Caco-2 (cell line): ENCODE results near the gene FKBP1B. TPM values are rescaled to one million over a fixed set of nuclear protein-coding genes. Genes with fewer than 3 reads are reported as not detected.
"Not testable (repeated sequence)": the region's sequence is repeated elsewhere in the genome, so short reads cannot be mapped to it uniquely, and the experiment has no call there.

Experiments used
- BruUV-seq: library from RNA; stranded (reverse); fragments of 400-500 nt; replicated peaks from 2 replicates; lab custom pipeline; 2021; lab: Mats Ljungman, UMichigan
- CTCF ChIA-PET: fragments of 300-600 bp; sonication (Branson Sonifier 250); formaldehyde crosslinking; loops from one replicate; lab custom pipeline; 2022; ENCODE audit warnings: antibody characterized with exemption; lab: Charles Lee
- POLR2A ChIA-PET: fragments of 300-600 bp; sonication (Branson Sonifier 250); formaldehyde crosslinking; loops from one replicate; lab custom pipeline; 2022; ENCODE audit warnings: antibody characterized with exemption; lab: Charles Lee
- DNase-seq, 2 experiments: peaks; one replicate each; pipeline versions ENCODE4 v3.0.0 to v3.0.0-alpha.2; 2020 to 2022
- H3K27me3 ChIP-seq: replicated peaks from 2 replicates; pipeline ENCODE4 v1.6.0; 2011; ENCODE audit warnings: low read length; ENCODE audit not compliant: control insufficient read depth, insufficient read depth
- H3K36me3 ChIP-seq: 2 replicates; pipeline ENCODE4 v1.5.1; 2011; ENCODE audit warnings: low read length; ENCODE audit not compliant: control insufficient read depth, insufficient read depth
- H3K4me1 ChIP-seq: fragments of 250-450 bp; sonication (Bioruptor Pico); 2 replicates; pipeline ENCODE4 v1.5.1; 2020; ENCODE audit warnings: mild to moderate bottlenecking
- H3K4me3 ChIP-seq: 2 replicates; pipeline ENCODE4 v1.5.1; 2011; ENCODE audit warnings: low read depth, mild to moderate bottlenecking, control low read depth, low read length
- H3K9me3 ChIP-seq: fragments of 250-450 bp; sonication (Bioruptor Pico); 2 replicates; pipeline ENCODE4 v1.5.1; 2020; ENCODE audit warnings: mild to moderate bottlenecking, moderate library complexity
- H3K27ac Mint-ChIP-seq: one replicate; pipeline ENCODE4 v1.8.0; 2022; ENCODE audit warnings: mixed read lengths; ENCODE audit not compliant: unreplicated experiment
- H3K27me3 Mint-ChIP-seq: one replicate; pipeline ENCODE4 v1.8.0; 2022; ENCODE audit warnings: mixed read lengths; ENCODE audit not compliant: insufficient read depth, unreplicated experiment
- H3K36me3 Mint-ChIP-seq: one replicate; pipeline ENCODE4 v1.8.0; 2022; ENCODE audit warnings: mild to moderate bottlenecking, mixed read lengths; ENCODE audit not compliant: insufficient read depth, unreplicated experiment
- H3K4me1 Mint-ChIP-seq: one replicate; pipeline ENCODE4 v1.8.0; 2022; ENCODE audit warnings: low read depth, mixed read lengths; ENCODE audit not compliant: unreplicated experiment
- H3K4me3 Mint-ChIP-seq: one replicate; pipeline ENCODE4 v1.8.0; 2022; ENCODE audit warnings: mild to moderate bottlenecking, moderate library complexity, mixed read lengths; ENCODE audit not compliant: unreplicated experiment
- H3K9me3 Mint-ChIP-seq: one replicate; pipeline ENCODE4 v1.8.0; 2022; ENCODE audit warnings: mixed read lengths; ENCODE audit not compliant: unreplicated experiment
- intact Hi-C: fragments of 100-400 bp; cut with micrococcal nuclease; formaldehyde crosslinking; loops from one replicate; pipeline ENCODE4 v1.10.0; 2022; ENCODE audit not compliant: unreplicated experiment
- total RNA-seq: library from RNA; stranded (reverse); gene quantifications from 2 replicates; pipeline ENCODE4 v1.2.3, GENCODE V29; 2022
- TF ChIP-seq, protein P1 (sequence below), 2 experiments: fragments of 200-600 bp in 1 of 2; IDR thresholded peaks; 1 replicate in 1 of 2; 2 replicates in 1 of 2; pipeline versions ENCODE4 v1.5.1 to v1.8.0; 2011 to 2022; ENCODE audit warnings: antibody characterized with exemption in 1 of 2, control low read depth in 1 of 2, inconsistent platforms in 1 of 2, low read depth in 1 of 2, low read length in 1 of 2, mild to moderate bottlenecking in 1 of 2, moderate library complexity in 1 of 2; ENCODE audit not compliant: insufficient read depth in 1 of 2, severe bottlenecking in 1 of 2, unreplicated experiment in 1 of 2

Gene FKBP1B
- total RNA-seq, 1 experiment from 2014 or later = 3.2 TPM

DNA sequence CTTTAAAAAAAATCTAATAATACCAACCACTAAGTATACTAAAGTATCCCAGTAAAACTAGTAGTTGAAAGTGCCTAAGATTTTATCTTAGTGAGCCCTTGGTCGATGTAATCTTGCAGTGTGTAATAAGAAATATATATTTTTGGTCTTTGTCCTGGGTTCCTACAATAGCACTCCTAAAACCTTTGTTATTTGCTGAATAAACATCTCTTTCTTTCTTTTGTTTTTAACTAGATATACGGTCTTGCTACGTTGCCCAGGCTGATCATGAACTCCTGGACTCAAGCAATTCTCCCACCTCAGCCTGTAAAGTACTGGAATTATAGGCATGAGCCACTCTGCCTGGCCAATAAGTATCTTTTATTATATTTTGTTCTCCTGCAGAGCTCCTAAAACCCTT, 37.5 kb downstream of the FKBP1B start:
- intact Hi-C loops = no loop called here
- TF ChIP-seq, protein P1, sequence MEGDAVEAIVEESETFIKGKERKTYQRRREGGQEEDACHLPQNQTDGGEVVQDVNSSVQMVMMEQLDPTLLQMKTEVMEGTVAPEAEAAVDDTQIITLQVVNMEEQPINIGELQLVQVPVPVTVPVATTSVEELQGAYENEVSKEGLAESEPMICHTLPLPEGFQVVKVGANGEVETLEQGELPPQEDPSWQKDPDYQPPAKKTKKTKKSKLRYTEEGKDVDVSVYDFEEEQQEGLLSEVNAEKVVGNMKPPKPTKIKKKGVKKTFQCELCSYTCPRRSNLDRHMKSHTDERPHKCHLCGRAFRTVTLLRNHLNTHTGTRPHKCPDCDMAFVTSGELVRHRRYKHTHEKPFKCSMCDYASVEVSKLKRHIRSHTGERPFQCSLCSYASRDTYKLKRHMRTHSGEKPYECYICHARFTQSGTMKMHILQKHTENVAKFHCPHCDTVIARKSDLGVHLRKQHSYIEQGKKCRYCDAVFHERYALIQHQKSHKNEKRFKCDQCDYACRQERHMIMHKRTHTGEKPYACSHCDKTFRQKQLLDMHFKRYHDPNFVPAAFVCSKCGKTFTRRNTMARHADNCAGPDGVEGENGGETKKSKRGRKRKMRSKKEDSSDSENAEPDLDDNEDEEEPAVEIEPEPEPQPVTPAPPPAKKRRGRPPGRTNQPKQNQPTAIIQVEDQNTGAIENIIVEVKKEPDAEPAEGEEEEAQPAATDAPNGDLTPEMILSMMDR (IDR thresholded peaks at IDR 0.05; ENCODE audit: insufficient read depth in 1 of 2, low read depth in 1 of 2, low read length in 1 of 2, severe bottlenecking in 1 of 2, unreplicated experiment in 1 of 2) = no peak
- peaks cover 8% of the 10 kb centered on the region for H3K4me1 ChIP-seq
- POLR2A ChIA-PET = no interaction called here
- Mint-ChIP-seq H3K27me3 (no peaks in the 10 kb centered on the region), H3K36me3 (peaks cover 26% of the 10 kb centered on the region), H3K4me3 (no peak overlapping the region), H3K9me3 (no peaks in the 10 kb centered on the region), H3K27ac (no peak overlapping the region), H3K4me1 (peaks cover 12% of the 10 kb centered on the region)
- H3K4me3 ChIP-seq = no peak overlapping the region
- no peaks in the 10 kb centered on the region for H3K9me3 ChIP-seq
- H3K36me3 ChIP-seq = 0 out of 2 replicates have a peak, but pooled peaks cover 3% of the 10 kb centered on the region
- DNase-seq = no peak
- no peaks in the 10 kb centered on the region for H3K27me3 ChIP-seq
- CTCF ChIA-PET = interaction anchor here (0.5 kb wide), 1 partner anchor 11 kb away, joined by 3 read pairs; the partner anchor contains the start of gene SF3B6
- BruUV-seq = no TSS peak

DNA sequence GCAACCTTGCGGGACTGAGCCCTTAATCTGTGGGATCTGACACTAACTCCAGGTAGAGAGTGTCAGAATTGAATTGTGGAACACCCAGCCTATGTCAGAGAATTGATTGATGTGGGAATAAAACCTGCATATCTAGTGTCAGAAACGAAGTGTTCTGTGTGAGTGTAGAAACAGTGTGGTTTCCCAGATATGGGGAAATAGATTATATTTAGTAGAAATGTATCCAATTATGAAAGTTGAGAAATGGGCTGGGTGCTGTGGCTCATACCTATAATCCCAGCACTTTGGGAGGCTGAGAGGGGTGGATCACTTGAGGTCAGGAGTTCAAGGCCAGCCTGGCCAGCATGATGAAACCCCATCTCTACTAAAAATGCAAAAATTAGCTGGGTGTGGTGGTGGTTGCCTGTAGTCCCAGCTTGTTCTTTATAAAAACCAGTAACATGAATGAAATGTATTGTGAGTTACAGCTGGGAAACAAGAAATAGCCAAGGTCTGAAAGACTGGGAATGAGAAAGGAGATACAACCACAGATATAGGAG, 39.3 kb downstream of the FKBP1B start:
- no peaks in the 10 kb centered on the region for H3K9me3 Mint-ChIP-seq
- peaks cover 6% of the 10 kb centered on the region for H3K4me1 Mint-ChIP-seq
- Histone ChIP-seq H3K4me1 (no peaks in the 10 kb centered on the region), H3K9me3 (no peaks in the 10 kb centered on the region), H3K36me3 (no peaks in the 10 kb centered on the region), H3K27me3 (no peaks in the 10 kb centered on the region), H3K4me3 (no peak overlapping the region)
- intact Hi-C loops = no loop called here
- ChIA-PET CTCF (no interaction called here), POLR2A (no interaction called here)
- no peak overlapping the region for H3K27ac Mint-ChIP-seq
- no peaks in the 10 kb centered on the region for H3K27me3 Mint-ChIP-seq
- BruUV-seq = no TSS peak
- TF ChIP-seq, protein P1 (IDR thresholded peaks at IDR 0.05; ENCODE audit: insufficient read depth in 1 of 2, low read depth in 1 of 2, low read length in 1 of 2, severe bottlenecking in 1 of 2, unreplicated experiment in 1 of 2) = no peak
- peaks cover 11% of the 10 kb centered on the region for H3K36me3 Mint-ChIP-seq
- no peak for DNase-seq
- H3K4me3 Mint-ChIP-seq = no peak overlapping the region

DNA sequence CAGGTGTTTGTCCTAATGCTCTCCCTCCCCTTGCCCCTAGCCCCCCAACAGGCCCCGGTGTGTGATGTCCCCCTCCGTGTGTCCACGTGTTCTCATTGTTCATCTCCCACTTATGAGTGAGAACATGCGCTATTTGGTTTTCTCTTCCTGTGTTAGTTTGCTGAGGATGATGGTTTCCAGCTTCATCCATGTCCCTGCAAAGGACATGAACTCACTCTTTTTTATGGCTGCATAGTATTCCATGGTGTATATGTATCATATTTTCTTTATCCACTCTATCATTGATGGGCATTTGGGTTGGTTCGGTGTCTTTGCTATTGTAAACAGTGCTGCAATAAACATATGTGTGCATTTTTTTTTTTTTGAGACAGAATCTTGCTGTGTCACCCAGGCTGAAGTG, 43.7 kb downstream of the FKBP1B start:
- DNase-seq, H3K4me3 ChIP-seq, H3K4me1 Mint-ChIP-seq, H3K9me3 ChIP-seq, BruUV-seq, H3K27me3 ChIP-seq, H3K4me3 Mint-ChIP-seq, CTCF ChIA-PET, H3K27me3 Mint-ChIP-seq, POLR2A ChIA-PET, H3K4me1 ChIP-seq, H3K27ac Mint-ChIP-seq, H3K36me3 ChIP-seq, intact Hi-C loops, H3K9me3 Mint-ChIP-seq, H3K36me3 Mint-ChIP-seq: not testable (repeated sequence)

DNA sequence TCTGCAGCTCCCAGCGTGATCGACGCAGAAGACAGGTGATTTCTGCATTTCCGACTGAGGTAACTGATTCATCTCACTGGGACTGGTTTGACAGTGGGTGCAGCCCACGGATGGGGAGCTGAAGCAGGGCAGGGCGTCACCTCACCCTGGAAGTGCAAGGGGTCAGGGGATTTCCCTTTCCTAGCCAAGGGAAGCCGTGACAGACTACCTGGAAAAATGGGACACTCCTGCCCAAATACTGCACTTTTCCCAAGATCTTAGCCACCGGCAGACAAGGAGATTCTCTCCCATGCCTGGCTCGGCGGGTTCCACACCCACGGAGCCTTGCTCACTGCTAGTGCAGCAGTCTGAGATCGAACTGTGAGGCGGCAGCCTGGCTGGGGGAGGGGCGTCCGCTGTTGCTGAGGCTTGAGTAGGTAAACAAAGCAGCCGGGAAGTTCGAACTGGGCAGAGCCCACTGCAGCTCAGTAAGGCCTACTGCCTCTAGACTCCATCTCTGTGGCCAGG, 45.7 kb downstream of the FKBP1B start:
- peak in 1 of 2 experiments; percentile 15 for DNase-seq
- H3K36me3 ChIP-seq, POLR2A ChIA-PET, H3K9me3 Mint-ChIP-seq, H3K9me3 ChIP-seq, H3K27me3 ChIP-seq, H3K27ac Mint-ChIP-seq, H3K4me3 ChIP-seq, H3K4me3 Mint-ChIP-seq, H3K36me3 Mint-ChIP-seq, intact Hi-C loops, H3K4me1 ChIP-seq, BruUV-seq, H3K27me3 Mint-ChIP-seq, H3K4me1 Mint-ChIP-seq: not testable (repeated sequence)
- CTCF ChIA-PET = interaction anchor here (1.2 kb wide), 1 partner anchor 11 kb away, joined by 3 read pairs; the partner anchor contains the start of gene TP53I3

DNA sequence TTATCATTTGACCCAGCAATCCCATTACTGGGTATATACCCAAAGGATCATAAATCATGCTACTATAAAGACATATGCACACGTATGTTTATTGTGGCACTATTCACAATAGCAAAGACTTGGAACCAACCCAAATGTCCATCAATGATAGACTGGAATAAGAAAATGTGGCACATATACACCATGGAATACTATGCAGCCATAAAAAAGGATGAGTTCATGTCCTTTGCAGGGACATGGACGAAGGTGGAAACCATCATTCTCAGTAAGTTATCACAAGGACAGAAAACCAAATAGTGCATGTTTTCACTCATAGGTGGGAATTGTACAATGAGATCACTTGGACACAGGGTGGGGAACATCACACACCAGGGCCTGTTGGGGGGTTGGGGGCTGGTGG, 51.2 kb downstream of the FKBP1B start:
- H3K36me3 ChIP-seq, H3K27me3 ChIP-seq, intact Hi-C loops, H3K27me3 Mint-ChIP-seq, H3K9me3 ChIP-seq, DNase-seq, H3K4me3 Mint-ChIP-seq, H3K4me3 ChIP-seq, H3K4me1 ChIP-seq, H3K27ac Mint-ChIP-seq, H3K4me1 Mint-ChIP-seq, POLR2A ChIA-PET, BruUV-seq, H3K36me3 Mint-ChIP-seq, CTCF ChIA-PET, H3K9me3 Mint-ChIP-seq: not testable (repeated sequence)
